NOMO-1 (cell line): ENCODE measurements around the gene KIAA0513.

Experiments
- DNase-seq, 2 experiments: peaks; one replicate each; lab custom pipeline; 2025; ENCODE audit not compliant: unreplicated experiment in 2 of 2; lab: John Stamatoyannopoulos, UW

The KIAA0513 gene, protein sequence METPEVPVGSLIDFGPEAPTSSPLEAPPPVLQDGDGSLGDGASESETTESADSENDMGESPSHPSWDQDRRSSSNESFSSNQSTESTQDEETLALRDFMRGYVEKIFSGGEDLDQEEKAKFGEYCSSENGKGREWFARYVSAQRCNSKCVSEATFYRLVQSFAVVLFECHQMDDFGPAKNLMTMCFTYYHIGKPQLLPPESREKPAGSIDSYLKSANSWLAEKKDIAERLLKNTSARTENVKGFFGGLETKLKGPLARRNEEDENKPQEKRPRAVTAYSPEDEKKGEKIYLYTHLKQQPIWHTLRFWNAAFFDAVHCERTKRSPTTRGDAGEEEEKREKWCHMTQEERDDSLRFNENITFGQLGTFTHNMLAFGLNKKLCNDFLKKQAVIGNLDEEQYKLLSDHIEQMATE

DNA sequence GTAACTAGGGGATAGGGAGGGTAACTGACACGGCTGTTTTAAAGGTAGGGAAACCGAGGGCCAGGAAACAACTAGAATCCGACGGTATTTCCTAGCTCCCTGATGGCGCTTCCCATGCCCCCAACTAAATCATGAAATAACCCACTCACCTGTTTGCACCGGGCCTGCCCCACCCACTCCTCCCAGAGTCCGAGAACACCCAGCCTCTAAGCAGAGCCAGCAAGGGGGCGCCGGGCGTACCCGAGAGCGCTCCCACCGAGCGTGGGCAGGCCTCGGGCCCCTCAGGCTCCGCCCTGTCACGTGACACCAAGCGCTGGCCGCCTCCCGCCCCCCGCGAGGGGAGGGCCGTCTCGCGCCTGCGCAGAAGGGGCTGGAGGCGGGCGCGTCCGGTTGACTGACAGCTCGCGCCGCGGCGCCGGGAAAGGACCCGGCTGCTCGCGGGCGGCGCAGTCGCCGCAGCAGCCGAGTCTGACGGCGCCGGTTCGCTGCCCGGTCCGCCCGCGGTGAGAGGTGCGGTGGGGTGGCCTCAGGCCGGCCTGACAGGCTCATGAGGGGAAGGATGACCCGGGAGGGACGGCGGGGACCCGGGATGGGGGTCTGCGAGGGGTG, at the start of gene KIAA0513:
Gene KIAA0513 (plus strand): TSS at position 447 of the 609 bp plus-strand sequence. CDS start 39,277 bp downstream, outside the sequence.
- DNase-seq, result peak; percentile 85 to 94

DNA sequence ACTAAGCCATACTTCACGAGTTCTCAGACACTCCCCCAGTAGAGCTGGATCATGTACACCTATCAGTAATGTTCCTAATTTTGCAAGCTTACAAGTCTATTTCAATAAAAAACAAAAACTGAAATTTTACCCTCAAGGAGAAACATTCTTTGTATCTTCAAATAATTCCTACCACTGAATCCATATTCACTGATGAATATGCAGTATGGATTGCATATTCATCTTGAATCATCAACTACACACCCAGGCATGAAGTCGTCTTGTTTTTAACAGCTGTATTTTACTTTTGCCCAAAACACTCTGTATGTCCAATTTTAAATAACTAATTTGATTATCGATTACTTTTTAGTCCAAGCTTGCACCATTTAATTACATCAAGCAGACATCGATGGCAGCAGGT, 48.1 kb upstream of the KIAA0513 start:
- no peak for DNase-seq

DNA sequence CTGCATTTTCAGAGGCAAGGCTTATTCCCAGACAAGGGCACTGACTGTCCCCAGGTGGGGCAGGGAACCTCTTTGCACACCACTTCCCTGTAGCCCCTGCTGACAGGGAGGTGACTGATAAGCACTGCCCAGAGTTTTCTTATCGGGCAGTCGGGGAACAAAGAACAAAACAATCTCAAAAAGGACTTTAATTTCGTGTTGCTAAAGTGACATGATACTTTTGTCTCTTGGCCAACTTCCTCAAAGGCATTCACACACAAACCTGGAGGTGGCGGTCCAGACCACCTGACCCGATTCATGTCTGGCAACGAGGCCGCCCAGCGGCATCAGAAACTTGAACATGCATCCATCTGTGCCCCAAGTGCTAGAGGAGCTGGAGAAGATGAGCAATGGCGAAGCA, 45.2 kb upstream of the KIAA0513 start:
- DNase-seq, result peak; percentile 80 to 84

DNA sequence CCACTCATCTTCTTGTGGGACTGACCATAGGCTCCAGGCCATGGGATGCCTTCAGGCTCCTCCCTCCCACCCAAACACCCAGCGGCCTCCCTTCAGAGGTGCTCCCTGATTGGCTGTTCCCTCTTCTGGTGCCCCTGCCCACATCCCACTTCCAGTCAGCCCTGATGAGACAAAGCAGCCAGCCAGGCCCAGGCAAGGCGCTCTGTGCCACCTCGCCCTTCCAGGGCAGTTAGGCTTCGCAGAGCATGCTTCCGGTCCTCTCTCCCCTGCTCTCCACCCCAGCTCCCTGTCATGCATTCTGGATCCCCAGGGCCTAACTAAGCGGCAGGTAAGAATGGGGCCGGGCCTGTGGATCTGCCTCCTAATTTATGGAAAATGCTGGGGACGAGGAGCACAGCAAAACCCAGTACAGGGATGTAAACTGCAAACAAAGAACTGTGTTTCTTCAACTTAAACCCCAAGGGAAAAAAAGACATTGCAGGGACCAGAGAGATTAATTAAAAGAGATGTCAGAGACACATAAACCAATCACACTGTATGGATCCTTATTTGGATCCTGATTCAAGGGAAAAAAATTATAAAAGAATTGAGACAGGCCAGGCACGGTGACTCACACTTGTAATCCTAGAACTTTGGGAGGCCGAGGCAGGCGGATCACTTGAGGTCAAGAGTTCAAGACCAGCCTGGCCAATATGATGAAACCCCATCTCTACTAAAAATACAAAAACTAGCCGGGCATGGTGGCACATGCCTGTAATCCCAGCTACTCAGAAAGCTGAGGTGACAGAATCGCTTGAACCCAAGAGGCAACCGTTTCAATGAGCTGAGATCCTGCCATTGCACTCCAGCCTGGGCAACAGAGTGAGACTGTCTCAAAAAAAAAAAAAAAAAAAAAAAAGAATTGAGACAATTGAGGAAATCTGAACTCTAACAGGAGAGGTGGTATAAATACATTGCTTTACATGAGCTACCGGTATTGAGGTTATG, 42.2 kb upstream of the KIAA0513 start:
- no peak for DNase-seq

DNA sequence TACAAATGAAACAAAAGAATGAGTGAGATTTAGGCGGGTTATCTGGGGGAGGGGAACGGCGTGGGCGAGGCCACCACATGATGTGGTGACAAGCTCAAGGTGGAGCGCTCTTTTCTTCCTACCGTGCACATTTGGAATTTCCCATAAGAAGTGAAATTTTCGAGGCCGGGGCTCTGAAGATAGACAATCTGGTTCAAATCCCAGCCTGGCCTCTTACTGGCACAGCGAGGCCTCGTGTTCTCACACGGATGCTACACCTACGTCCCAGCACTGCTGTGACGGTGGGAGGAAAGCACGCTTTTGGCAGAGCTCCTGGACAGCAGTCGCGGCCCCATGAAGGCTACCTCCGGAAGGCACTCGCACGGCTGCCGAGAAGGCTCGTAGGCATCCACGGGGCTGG, 41.5 kb upstream of the KIAA0513 start:
- no peak for DNase-seq

DNA sequence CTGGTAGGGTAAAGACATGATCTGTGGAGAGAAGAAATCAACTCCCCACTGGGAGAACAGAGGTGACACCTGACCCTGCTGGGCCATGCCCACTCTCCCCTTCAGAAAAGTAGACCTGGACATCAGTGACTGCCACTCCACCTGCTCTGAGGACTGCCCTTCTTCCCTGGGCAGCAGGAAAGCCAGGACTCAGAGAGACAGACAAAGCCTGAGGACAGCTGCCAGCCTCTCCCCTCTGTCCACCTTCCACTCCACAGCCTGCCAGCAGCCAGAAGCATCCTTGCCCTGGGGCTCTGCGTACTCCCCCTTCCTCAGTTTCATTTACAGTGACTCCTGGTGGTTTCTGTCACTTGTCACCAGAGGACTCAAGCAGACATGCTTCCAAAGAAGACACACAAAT, 40.7 kb upstream of the KIAA0513 start:
- no peak for DNase-seq

DNA sequence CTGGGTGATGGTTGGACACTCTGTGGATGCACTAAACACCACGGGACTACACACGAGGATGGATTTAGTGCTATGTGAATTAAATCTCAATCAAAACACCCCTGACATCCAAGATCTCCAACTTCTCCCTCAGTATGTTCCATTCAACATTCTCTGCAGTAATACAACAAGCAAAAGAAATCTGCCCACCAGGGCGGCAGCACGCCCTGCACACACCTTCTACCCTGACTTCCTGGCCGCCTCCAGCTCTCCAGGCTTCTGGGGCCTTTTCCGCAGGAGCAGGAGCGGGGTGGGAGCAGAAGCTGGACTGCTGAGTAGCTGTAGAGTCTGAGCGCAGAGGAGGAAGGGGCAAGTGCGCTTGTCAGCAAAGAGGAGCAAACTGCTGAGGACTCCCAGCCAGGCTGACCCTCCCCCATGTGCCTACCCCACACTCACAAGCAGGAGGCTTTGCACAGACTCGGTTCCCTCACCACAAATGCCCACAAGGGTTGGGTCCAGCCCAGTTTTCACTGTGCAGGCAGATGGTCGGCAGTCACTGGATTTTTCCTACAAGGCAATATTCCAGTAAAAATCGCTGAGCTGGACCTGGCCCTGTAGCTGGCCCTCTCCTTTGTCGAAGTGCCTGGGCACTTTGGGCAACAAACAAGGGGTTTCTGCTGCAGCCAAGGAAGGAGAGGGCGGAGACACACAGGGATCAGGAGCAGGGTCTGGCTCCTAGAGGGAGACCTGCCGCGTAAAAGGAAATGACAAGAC, 39.1 kb upstream of the KIAA0513 start:
- no peak for DNase-seq

DNA sequence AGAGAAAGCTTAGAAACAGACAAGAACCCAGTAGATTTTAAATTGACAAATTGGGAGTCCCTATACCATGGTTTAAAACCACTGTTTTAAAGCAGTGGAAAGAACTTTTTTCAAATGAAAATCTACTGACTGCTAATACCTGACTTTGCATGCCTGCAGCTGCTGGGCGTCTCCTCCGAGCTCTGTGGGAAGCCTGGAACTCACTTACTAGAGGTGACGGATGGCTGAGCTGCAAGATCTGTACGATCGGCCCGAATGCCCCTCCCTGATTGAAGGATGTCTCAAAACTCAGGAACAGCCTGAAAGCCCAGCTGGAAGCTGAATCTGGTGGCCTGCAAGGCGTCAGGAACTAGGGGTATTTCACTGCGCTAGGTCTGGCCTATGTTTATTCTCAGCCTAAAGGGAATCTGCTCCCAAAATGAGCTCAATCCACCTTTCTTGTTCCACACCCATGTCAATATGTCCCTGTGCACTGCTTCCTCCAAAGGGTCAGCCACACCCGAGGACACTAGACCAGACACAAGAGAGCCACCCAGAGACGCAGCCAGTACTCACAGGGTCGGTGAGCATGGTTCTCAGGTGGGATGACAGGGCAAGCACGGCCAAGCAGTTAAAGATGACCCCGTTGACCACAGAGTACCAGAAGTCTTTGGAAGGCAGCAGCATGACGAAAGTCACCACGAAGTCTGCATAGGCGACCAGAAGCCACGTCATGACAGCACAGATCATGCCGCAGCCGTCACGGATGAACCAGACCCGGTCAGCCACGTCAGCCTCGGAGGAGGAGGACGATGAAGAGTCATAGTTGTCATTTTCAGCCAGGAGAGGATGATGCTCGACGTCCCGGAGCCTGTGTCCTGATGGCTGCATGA, 37.6 kb upstream of the KIAA0513 start:
- no peak for DNase-seq

DNA sequence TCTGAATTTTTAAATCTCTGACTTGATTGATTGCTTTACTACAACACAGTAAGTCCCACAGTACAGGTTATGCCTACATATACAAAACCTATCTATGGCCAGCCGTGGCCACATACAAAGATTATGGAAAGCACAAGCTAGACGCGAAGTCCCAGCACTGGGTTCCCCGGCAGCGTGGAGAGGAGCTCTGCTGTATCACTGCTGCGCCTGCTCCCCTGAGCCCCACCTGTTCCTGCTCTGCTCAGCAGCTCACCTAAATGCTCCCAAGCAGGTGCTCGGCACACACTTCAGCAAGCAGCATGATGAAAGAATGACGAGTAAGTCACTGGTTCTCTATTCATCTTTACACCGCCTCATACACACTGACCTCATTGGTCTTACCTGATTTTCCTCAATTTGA, 36.8 kb upstream of the KIAA0513 start:
- DNase-seq, result no peak

DNA sequence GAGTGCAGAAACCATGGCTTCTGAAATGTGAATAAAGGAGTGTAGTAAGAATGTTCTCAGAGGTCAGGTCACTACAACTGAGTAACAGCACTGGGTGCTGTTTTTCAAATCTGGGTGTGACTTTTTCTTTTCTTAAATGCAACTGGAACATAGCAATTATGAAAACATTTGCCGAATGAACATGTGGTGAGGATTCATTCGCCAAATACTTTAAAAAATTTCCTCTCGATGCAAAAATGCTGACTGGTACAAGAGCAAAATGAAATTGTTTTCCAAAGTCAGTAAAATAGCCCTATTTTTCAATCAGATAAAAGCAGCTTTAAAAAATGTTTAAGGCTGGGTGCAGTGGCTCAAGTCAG, 34.9 kb upstream of the KIAA0513 start:
- no peak for DNase-seq

DNA sequence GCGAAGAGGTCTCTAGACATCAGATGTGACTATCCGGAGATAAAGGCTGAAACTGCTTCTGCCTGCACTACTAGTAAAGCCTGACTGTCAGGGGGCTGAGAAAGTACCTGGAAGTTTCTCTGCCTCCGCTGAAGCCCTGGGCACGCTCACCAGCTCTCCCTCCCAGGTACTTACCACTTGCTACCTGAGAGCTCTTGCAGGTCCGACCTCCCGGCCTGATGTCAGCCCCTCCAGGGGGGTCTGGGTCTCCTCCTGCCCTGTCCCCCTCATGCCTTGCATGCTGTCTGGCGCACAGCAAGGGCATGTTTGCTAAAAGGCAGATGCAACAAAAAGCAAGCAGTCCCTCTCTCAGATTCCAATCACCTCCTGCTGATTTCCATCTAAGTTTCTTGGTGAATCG, 33.7 kb upstream of the KIAA0513 start:
- DNase-seq, result no peak

DNA sequence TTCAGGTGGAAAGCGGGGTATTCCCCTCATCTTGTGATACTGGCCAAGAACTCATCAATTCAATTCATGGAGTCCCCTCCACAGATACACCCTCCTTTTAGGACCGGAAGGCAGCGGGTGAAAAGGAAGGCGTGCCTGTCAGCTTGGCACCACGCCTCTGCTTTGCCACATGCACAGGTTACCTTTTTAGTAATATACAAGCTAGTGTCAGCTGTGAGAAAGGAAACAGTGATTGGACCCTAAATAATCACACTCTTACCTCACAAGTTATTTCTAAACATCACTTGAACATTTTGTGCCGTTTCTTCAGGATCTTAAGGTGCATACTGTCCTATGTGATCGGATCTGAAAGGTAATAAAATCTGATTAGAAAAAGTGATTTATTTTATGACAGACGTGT, 31.9 kb upstream of the KIAA0513 start:
- DNase-seq, result no peak

DNA sequence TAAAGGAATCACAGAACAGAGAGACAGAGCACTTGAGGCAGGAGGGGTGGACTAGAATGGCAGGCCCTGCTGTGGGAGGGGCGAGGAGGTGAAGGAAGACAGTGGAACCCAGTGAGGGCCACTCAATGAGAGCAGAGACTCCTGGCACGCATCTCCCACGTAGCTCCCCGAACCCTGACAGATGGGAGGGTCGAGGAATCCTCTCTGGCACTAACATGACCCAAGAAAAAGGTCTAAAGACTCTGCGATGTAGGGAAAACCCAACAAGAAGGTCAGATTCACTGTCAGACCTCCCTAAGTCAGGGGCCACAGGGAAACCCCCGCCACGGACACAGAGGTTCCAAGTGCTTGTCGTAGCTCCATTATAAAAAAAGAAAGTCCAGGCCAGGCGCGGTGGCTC, 31.2 kb upstream of the KIAA0513 start:
- no peak for DNase-seq

DNA sequence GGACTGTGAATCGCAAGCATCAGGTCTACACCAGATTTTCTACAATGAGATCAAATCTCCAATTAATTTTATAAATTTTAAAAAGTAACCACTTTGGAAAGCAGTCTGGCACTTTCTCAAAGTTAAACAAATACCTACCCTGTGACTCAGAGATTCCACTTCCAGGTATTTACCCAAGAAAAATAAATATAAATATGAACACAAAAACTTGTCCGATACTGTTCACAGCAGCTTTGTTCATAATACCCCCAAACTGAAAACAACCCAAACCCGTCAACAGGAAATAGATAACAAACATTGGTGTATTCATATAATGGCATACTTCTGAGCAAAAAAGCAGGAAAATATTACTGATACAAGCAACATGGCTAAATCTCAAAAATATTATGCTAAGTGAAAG, 28.4 kb upstream of the KIAA0513 start:
- no peak for DNase-seq

DNA sequence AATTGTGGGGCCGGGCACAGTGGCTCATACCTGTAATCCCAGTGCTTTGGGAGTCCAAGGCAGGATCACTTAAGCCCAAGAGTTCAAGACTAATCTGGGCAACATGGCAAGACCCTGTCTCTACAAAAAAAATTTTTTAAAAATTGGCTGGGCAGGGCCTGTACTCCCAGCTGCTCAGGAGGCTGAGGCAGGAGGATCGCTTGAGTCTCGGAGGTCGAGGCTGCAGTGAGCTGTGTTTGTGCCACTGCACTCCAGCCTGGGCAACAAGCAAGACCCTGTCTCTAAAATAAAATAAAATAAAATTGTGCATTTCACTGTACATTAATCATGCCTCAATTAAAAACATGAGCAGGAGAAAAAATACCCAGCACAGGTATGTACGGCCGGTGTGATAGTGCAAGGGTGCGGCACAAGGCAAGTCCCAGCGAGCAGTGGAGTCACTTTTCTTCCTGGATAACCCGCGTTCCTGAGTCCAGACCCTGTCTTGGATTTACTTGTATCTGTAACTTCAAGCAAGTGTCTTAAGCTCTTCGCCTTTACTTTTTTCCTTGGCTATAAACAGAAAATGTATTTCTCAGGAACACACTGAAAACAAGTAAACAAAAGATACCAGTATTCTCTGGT, 27.6 kb upstream of the KIAA0513 start:
- DNase-seq, result no peak

DNA sequence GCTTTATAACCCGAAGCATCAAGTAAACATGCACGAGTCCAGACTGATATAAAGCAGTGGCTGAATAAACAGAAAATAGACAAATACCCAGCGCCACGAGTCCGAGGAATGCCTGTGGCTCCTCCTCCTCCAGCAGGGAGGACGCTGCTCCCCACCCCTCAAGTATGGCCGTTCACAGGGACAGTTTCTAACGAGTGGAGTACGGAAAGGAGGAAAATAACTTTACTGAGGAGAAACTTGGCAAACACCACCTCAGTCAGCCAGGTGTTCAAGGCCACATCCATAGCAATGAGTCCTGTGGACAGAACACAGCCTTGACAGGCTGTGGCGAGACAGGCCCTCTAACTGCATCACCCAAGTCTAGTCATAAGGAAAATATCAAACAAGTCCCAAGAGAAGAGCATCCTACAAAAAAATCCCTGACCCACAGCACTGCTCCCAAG, 25.5 kb upstream of the KIAA0513 start:
- no peak for DNase-seq

DNA sequence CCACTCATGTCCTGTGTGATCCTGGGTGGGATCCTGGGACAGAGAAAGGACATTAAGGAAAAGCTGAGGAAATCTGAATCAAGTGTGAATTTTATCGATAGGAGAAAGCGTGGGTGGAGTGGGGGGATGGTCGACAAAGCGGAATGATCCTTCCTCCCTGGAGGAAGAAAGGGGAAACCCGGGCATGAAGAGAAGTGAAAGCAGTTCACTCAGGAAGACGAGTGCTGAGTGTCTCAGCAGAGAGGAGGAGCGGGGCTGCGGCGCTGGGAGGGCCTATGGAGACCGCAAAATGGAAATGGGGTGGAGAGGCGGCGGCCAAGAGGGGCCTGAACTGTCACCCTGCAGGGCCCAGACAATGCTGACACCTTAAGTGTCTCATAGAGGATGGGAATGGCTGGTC, 25.0 kb upstream of the KIAA0513 start:
- peak; percentile 78 to 83 for DNase-seq

DNA sequence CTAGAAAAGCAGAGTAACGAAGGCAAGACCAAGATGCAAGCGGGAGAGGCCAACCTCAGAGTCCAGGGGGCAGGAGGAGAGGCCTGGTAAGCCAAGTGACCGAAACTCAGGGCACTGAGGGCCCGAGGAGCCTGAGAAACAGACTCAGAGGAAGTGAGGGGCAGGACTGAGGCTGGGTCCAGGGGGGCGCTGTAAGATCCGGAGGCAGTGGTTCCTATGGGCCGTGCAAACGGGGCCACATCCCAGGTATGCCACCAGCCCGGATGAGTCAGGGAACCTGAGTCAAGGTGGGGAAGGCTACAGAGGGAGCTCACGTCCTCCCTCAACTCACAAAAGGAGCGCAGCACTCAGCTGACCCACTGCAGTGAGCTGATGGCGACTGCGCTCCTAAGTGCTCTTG, 24.5 kb upstream of the KIAA0513 start:
- DNase-seq, result no peak
